ENCODE results near the gene BBOX1. TPM values are rescaled to one million over a fixed set of nuclear protein-coding genes. Genes with fewer than 3 reads are reported as not detected.

BBOX1 gene
- total RNA-seq, 1 experiment from 2014 or later = not detected

DNA sequence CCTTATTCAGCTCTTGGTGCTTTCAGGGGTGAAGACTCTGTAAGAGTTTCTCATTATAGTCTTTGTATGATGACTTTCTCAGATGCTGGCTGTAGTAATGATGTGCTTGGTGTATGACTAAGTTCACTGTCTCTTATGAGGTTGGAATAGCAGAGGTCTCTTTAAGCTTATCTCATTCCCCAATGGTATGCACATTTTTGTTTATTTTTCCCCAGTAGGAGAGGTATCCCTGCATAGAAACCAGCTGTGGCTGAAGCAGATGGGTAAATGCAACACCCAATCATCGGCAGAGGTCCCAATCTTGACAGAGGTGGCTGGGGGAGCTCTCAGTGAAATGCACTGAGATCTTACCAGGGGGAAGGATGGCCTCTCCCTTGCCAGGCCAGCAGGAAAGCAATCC lies 34.6 kb downstream of the BBOX1 start:
- H2AFZ ChIP-seq = no peak overlapping the region
- H3K27ac ChIP-seq = no peak overlapping the region
- BruUV-seq (replicated peaks) = no TSS peak
- no peaks in the 10 kb centered on the region for H3K9me3 ChIP-seq (ENCODE audit: insufficient read depth, low read depth)
- POLR2A ChIA-PET (ENCODE audit: unreplicated experiment) = no interaction called here
- H3F3A ChIP-seq (ENCODE audit: insufficient read depth, low read depth) = no peaks in the 10 kb centered on the region
- CTCF ChIA-PET = no interaction called here
- TF ChIP-seq, protein P1, sequence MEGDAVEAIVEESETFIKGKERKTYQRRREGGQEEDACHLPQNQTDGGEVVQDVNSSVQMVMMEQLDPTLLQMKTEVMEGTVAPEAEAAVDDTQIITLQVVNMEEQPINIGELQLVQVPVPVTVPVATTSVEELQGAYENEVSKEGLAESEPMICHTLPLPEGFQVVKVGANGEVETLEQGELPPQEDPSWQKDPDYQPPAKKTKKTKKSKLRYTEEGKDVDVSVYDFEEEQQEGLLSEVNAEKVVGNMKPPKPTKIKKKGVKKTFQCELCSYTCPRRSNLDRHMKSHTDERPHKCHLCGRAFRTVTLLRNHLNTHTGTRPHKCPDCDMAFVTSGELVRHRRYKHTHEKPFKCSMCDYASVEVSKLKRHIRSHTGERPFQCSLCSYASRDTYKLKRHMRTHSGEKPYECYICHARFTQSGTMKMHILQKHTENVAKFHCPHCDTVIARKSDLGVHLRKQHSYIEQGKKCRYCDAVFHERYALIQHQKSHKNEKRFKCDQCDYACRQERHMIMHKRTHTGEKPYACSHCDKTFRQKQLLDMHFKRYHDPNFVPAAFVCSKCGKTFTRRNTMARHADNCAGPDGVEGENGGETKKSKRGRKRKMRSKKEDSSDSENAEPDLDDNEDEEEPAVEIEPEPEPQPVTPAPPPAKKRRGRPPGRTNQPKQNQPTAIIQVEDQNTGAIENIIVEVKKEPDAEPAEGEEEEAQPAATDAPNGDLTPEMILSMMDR (conservative IDR thresholded peaks at IDR 0.05) = no peak
- no peak for TF ChIP-seq EZH2 (IDR thresholded peaks at IDR 0.05; ENCODE audit: low read depth)
- H3K9me2 ChIP-seq (ENCODE audit: insufficient read depth) = no peaks in the 10 kb centered on the region
- no peaks in the 10 kb centered on the region for H3K4me1 ChIP-seq (replicated peaks; ENCODE audit: insufficient read depth)
- DNase-seq = no peak
- H3K36me3 ChIP-seq (ENCODE audit: low read depth) = no peaks in the 10 kb centered on the region
- no peak overlapping the region for H3K4me2 ChIP-seq
- H4K20me1 ChIP-seq (ENCODE audit: insufficient read depth) = no peaks in the 10 kb centered on the region
- intact Hi-C loops (cut with micrococcal nuclease; ENCODE audit: unreplicated experiment) = no loop called here
- H3K27me3 ChIP-seq (ENCODE audit: insufficient read depth, low read depth) = no peaks in the 10 kb centered on the region
- H3K4me3 ChIP-seq = no peak overlapping the region
- no peaks in the 10 kb centered on the region for H3K79me2 ChIP-seq (ENCODE audit: low read depth)

DNA sequence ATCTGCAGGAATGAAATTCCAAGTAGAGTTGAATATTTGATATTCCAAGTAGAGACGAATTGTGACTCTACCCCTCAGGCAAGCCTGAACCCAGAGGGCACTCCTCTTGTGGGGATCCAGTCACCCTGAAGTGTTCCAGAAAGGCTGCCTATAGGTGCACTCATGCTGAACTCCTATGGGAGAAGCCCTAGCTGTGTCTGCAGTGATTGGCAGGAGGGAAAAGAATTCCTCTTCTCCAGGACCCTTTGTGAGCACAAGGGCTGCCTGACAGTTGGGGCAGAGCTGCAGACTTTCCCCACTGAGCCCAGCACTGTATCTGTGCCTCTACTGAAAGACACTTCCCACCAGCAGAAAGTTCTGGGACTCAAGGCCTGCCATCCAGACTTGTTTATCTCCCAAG lies 35.0 kb downstream of the BBOX1 start:
- CTCF ChIA-PET = no interaction called here
- Histone ChIP-seq H3F3A (ENCODE audit: insufficient read depth, low read depth) (no peaks in the 10 kb centered on the region), H3K27ac (no peak overlapping the region), H3K9me3 (ENCODE audit: insufficient read depth, low read depth) (no peaks in the 10 kb centered on the region), H3K36me3 (ENCODE audit: low read depth) (no peaks in the 10 kb centered on the region), H3K9me2 (ENCODE audit: insufficient read depth) (no peaks in the 10 kb centered on the region), H3K27me3 (ENCODE audit: insufficient read depth, low read depth) (no peaks in the 10 kb centered on the region), H3K4me2 (no peak overlapping the region), H3K79me2 (ENCODE audit: low read depth) (no peaks in the 10 kb centered on the region), H3K4me3 (no peak overlapping the region), H3K4me1 (replicated peaks; ENCODE audit: insufficient read depth) (no peaks in the 10 kb centered on the region), H2AFZ (no peak overlapping the region), H4K20me1 (ENCODE audit: insufficient read depth) (no peaks in the 10 kb centered on the region)
- BruUV-seq (replicated peaks) = no TSS peak
- POLR2A ChIA-PET (ENCODE audit: unreplicated experiment) = no interaction called here
- no peak for DNase-seq
- intact Hi-C loops (cut with micrococcal nuclease; ENCODE audit: unreplicated experiment) = no loop called here
- TF ChIP-seq, protein P1 (conservative IDR thresholded peaks at IDR 0.05) = no peak
- no peak for TF ChIP-seq EZH2 (IDR thresholded peaks at IDR 0.05; ENCODE audit: low read depth)

DNA sequence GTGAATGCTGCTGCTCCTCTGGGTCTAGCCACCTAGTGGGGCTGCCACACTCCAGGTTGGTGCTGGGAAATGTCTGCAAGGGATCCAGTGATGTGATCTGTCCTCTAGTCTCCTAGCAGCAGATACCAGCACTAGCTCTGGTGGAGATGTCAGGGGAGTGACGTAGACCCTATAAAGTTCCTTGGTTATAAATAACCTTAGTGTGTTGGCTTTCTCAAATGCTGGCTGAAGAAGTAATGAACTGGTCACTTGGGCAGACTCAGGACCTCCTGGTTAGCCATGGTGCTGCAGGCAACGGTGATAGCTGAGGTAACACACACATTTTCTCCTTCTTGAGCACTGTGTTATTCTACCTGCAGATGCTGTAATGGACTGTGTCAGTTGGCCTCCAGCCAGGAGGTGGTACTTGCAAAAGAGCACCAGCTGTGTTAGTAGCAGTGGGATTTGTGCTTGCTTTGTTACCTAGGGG lies 35.5 kb downstream of the BBOX1 start:
- Histone ChIP-seq H3F3A (ENCODE audit: insufficient read depth, low read depth) (no peaks in the 10 kb centered on the region), H3K9me3 (ENCODE audit: insufficient read depth, low read depth) (no peaks in the 10 kb centered on the region), H3K4me3 (no peak overlapping the region), H4K20me1 (ENCODE audit: insufficient read depth) (no peaks in the 10 kb centered on the region), H3K79me2 (ENCODE audit: low read depth) (no peaks in the 10 kb centered on the region), H3K4me2 (no peak overlapping the region), H3K27ac (no peak overlapping the region), H3K4me1 (replicated peaks; ENCODE audit: insufficient read depth) (no peaks in the 10 kb centered on the region), H3K9me2 (ENCODE audit: insufficient read depth) (no peaks in the 10 kb centered on the region), H3K27me3 (ENCODE audit: insufficient read depth, low read depth) (no peaks in the 10 kb centered on the region), H3K36me3 (ENCODE audit: low read depth) (no peaks in the 10 kb centered on the region), H2AFZ (no peak overlapping the region)
- intact Hi-C loops (cut with micrococcal nuclease; ENCODE audit: unreplicated experiment) = no loop called here
- BruUV-seq (replicated peaks) = no TSS peak
- no peak for DNase-seq
- CTCF ChIA-PET = no interaction called here
- POLR2A ChIA-PET (ENCODE audit: unreplicated experiment) = no interaction called here
- TF ChIP-seq, protein P1 (conservative IDR thresholded peaks at IDR 0.05) = no peak
- TF ChIP-seq EZH2 (IDR thresholded peaks at IDR 0.05; ENCODE audit: low read depth) = no peak
